Common myeloid progenitor, CD34-positive (primary cell): ENCODE measurements around the gene CDKN1A.

Source experiments
- CTCF ChIA-PET: fragments of 350-600 bp; sonication (Branson Sonifier 250); formaldehyde crosslinking; loops from one replicate; lab custom pipeline; 2021; ENCODE audit warnings: antibody characterized with exemption; lab: Charles Lee
- POLR2A ChIA-PET: fragments of 350-600 bp; sonication (Branson Sonifier 250); formaldehyde crosslinking; loops from one replicate; lab custom pipeline; 2021; ENCODE audit warnings: antibody characterized with exemption; lab: Charles Lee
- DNase-seq, 3 donors: peaks; one replicate each; pipeline versions ENCODE4 v3.0.0 to v3.0.0-alpha.2; 2013
- H3K27ac ChIP-seq, 2 experiments: 1 replicate in 1 of 2; 2 replicates in 1 of 2; pipeline ENCODE4 v1.7.0; 2013; ENCODE audit warnings: inconsistent platforms in 2 of 2, low read length in 2 of 2, mild to moderate bottlenecking in 2 of 2, low read depth in 1 of 2, moderate library complexity in 1 of 2; ENCODE audit not compliant: severe bottlenecking in 2 of 2, insufficient read depth in 1 of 2, poor library complexity in 1 of 2
- H3K27me3 ChIP-seq, 5 experiments: replicated peaks in 2 of 5; 1 replicate in 3 of 5; 2 replicates in 2 of 5; pipeline versions ENCODE4 v1.6.1 to v1.7.0; 2013; ENCODE audit warnings: low read length in 4 of 5, mild to moderate bottlenecking in 2 of 5, moderate library complexity in 2 of 5, inconsistent platforms in 1 of 5; ENCODE audit not compliant: insufficient read depth in 5 of 5, control insufficient read depth in 4 of 5
- H3K36me3 ChIP-seq, 4 experiments: 1 replicate in 2 of 4; 2 replicates in 2 of 4; pipeline versions ENCODE4 v1.6.1 to v1.7.0; 2013; ENCODE audit warnings: low read length in 3 of 4, control low read depth in 1 of 4, mild to moderate bottlenecking in 1 of 4; ENCODE audit not compliant: control insufficient read depth in 4 of 4, insufficient read depth in 4 of 4
- H3K4me1 ChIP-seq, 4 experiments: 1 replicate in 3 of 4; 2 replicates in 1 of 4; pipeline versions ENCODE4 v1.6.1 to v1.7.1; 2013; ENCODE audit warnings: low read length in 3 of 4, mild to moderate bottlenecking in 3 of 4, control low read depth in 1 of 4, inconsistent platforms in 1 of 4, moderate library complexity in 1 of 4; ENCODE audit not compliant: control insufficient read depth in 4 of 4, insufficient read depth in 4 of 4; ENCODE audit errors: control extremely low read depth in 1 of 4
- H3K4me3 ChIP-seq, 7 experiments: 1 replicate in 4 of 7; 2 replicates in 3 of 7; pipeline versions ENCODE4 v1.5.1 to v1.7.0; 2013; ENCODE audit warnings: mild to moderate bottlenecking in 7 of 7, low read length in 6 of 7, moderate library complexity in 6 of 7, inconsistent platforms in 2 of 7, low read depth in 2 of 7, control low read depth in 1 of 7; ENCODE audit not compliant: insufficient read depth in 4 of 7, control insufficient read depth in 1 of 7; ENCODE audit errors: extremely low read depth in 1 of 7
- H3K9me3 ChIP-seq, 5 experiments: 1 replicate in 4 of 5; 2 replicates in 1 of 5; pipeline versions ENCODE4 v1.6.1 to v1.7.1; 2013; ENCODE audit warnings: low read length in 4 of 5, mild to moderate bottlenecking in 2 of 5, inconsistent platforms in 1 of 5, low read depth in 1 of 5, moderate library complexity in 1 of 5; ENCODE audit not compliant: control insufficient read depth in 4 of 5, insufficient read depth in 2 of 5; ENCODE audit errors: control extremely low read depth in 1 of 5
- WGBS: methylation state at CpG from one replicate; pipeline ENCODE4 v1.1.5; 2013; ENCODE audit not compliant: insufficient coverage; 5-methylcytosine and 5-hydroxymethylcytosine counted together

The CDKN1A gene

GRCh38 chr6:36692861-36693702, 14.6 kb downstream of the CDKN1A start:
- Histone ChIP-seq H3K36me3 (no peaks in the 10 kb centered on the region), H3K9me3 (peaks cover 0 to 8% (median 0%) of the 10 kb centered on the region in 5 experiments), H3K4me3 (no peak overlapping the region), H3K27ac (no peak overlapping the region), H3K27me3 (no peaks in the 10 kb centered on the region), H3K4me1 (peaks cover 2 to 28% (median 17%) of the 10 kb centered on the region in 4 experiments)
- POLR2A ChIA-PET, result interaction anchor here (0.6 kb wide), 1 partner anchor 800 kb away, joined by 3 read pairs; no protein-coding TSS in a partner anchor
- WGBS, result 97% methylated on average over 23 of the region's 27 CpGs
- no peak for DNase-seq
- CTCF ChIA-PET, result interaction anchor here (0.6 to 1.3 kb wide), 5 partner anchors 10 to 66 kb away, joined by 3 to 6 read pairs (median 3); no protein-coding TSS in a partner anchor

GRCh38 chr6:36694616-36695015, 16.1 kb downstream of the CDKN1A start:
- H3K4me1 ChIP-seq, result peaks cover 2 to 38% (median 25%) of the 10 kb centered on the region in 4 experiments
- no peaks in the 10 kb centered on the region for H3K36me3 ChIP-seq
- ChIA-PET POLR2A (interaction anchor here (1.2 kb wide), 1 partner anchor 9 kb away, joined by 3 read pairs; no protein-coding TSS in a partner anchor), CTCF (interaction anchor here (0.7 kb wide), 1 partner anchor 39 kb away, joined by 3 read pairs; no protein-coding TSS in a partner anchor)
- no peak for DNase-seq
- H3K4me3 ChIP-seq, result no peak overlapping the region
- H3K27ac ChIP-seq, result no peak overlapping the region
- H3K27me3 ChIP-seq, result no peaks in the 10 kb centered on the region
- H3K9me3 ChIP-seq, result peaks cover 0 to 8% (median 0%) of the 10 kb centered on the region in 5 experiments
- 100% methylated on average over 6 of the region's 6 CpGs for WGBS

- Histone ChIP-seq H3K27ac (no peak overlapping the region), H3K4me3 (no peak overlapping the region), H3K4me1 (peaks cover 2 to 38% (median 25%) of the 10 kb centered on the region in 4 experiments), H3K9me3 (peaks cover 0 to 8% (median 0%) of the 10 kb centered on the region in 5 experiments), H3K27me3 (no peaks in the 10 kb centered on the region), H3K36me3 (no peaks in the 10 kb centered on the region)
- 94% methylated on average over 2 of the region's 2 CpGs for WGBS
- DNase-seq, result no peak
- ChIA-PET POLR2A (interaction anchor here (1.2 kb wide), 1 partner anchor 10 kb away, joined by 3 read pairs; no protein-coding TSS in a partner anchor), CTCF (interaction anchor here (0.8 kb wide), 1 partner anchor 50 kb away, joined by 3 read pairs; no protein-coding TSS in a partner anchor)
Observed at GRCh38 chr6:36695414-36695813, 16.9 kb downstream of the CDKN1A start.

GRCh38 chr6:36697481-36697903, 19.0 kb downstream of the CDKN1A start, which contains the start of gene RAB44:
TSS of gene RAB44 (plus strand) at chr6:36697826. CDS start at chr6:36704236, 6,410 bp downstream.
- H3K36me3 ChIP-seq, result no peaks in the 10 kb centered on the region
- WGBS, result 29% methylated on average over 4 of the region's 7 CpGs
- ChIA-PET POLR2A (no interaction called here), CTCF (interaction anchor here (0.9 to 2.1 kb wide), 5 partner anchors 12 to 100 kb away, joined by 3 to 4 read pairs (median 3); no protein-coding TSS in a partner anchor)
- H3K4me1 ChIP-seq, result peaks cover 8 to 48% (median 29%) of the 10 kb centered on the region in 4 experiments
- H3K4me3 ChIP-seq, result peak within 1 kb of the TSS in 5 of 7 experiments; percentile 35 to 61 (median 51)
- H3K9me3 ChIP-seq, result no peaks in the 10 kb centered on the region
- H3K27ac ChIP-seq, result no peak within 1 kb of the TSS
- no peaks in the 10 kb centered on the region for H3K27me3 ChIP-seq
- DNase-seq, result peak in 2 of 3 donors; percentile 66 to 67

- WGBS, result 73% methylated on average over 6 of the region's 6 CpGs
- ChIA-PET POLR2A (no interaction called here), CTCF (interaction anchor here (0.6 to 2.1 kb wide), 5 partner anchors 22 to 265 kb away, joined by 3 to 5 read pairs (median 4); no protein-coding TSS in a partner anchor)
- Histone ChIP-seq H3K9me3 (no peaks in the 10 kb centered on the region), H3K4me3 (peak overlapping the region in 5 of 7 experiments; percentile 35 to 61 (median 51)), H3K4me1 (peaks cover 6 to 41% (median 28%) of the 10 kb centered on the region in 4 experiments), H3K36me3 (no peaks in the 10 kb centered on the region), H3K27ac (no peak overlapping the region), H3K27me3 (no peaks in the 10 kb centered on the region)
- no peak for DNase-seq
Observed at GRCh38 chr6:36698196-36698595, 19.7 kb downstream of the CDKN1A start.

GRCh38 chr6:36698871-36699271, 20.4 kb downstream of the CDKN1A start:
- Histone ChIP-seq H3K27ac (no peak overlapping the region), H3K9me3 (no peaks in the 10 kb centered on the region), H3K36me3 (no peaks in the 10 kb centered on the region), H3K27me3 (no peaks in the 10 kb centered on the region), H3K4me3 (peak overlapping the region in 4 of 7 experiments; percentile 40 to 61 (median 55)), H3K4me1 (peaks cover 6 to 38% (median 28%) of the 10 kb centered on the region in 4 experiments)
- no peak for DNase-seq
- ChIA-PET POLR2A (no interaction called here), CTCF (interaction anchor here (2.1 kb wide), 1 partner anchor 80 kb away, joined by 4 read pairs; no protein-coding TSS in a partner anchor)
- 91% methylated on average over 7 of the region's 8 CpGs for WGBS
